ENCODE measurements around the gene LRFN2.

Gene LRFN2

GRCh38 chr6:40537446-40537845 is 49.7 kb downstream of the LRFN2 start:
- Histone ChIP-seq H3K9me2 (replicated peaks; ENCODE audit: control insufficient read depth, low read length) (no peaks in the 10 kb centered on the region), H3K27me3 (ENCODE audit: control insufficient read depth, low read length) (no peaks in the 10 kb centered on the region), H4K20me1 (ENCODE audit: control insufficient read depth, insufficient read depth, low read depth, low read length) (no peaks in the 10 kb centered on the region), H3K4me3 (ENCODE audit: low read length) (no peak overlapping the region), H3K79me2 (ENCODE audit: control insufficient read depth, low read length) (no peaks in the 10 kb centered on the region), H3K4me1 (ENCODE audit: control insufficient read depth, low read length) (no peaks in the 10 kb centered on the region), H3K27ac (ENCODE audit: low read depth, low read length) (no peak overlapping the region), H3F3A (ENCODE audit: control insufficient read depth, insufficient read depth) (no peaks in the 10 kb centered on the region), H3K9me3 (ENCODE audit: control insufficient read depth, insufficient read depth, low read length) (no peaks in the 10 kb centered on the region), H3K4me2 (ENCODE audit: low read length) (no peak overlapping the region), H3K36me3 (ENCODE audit: control insufficient read depth, low read length) (no peaks in the 10 kb centered on the region)
- TF ChIP-seq CTCF (IDR thresholded peaks at IDR 0.05; ENCODE audit: low read depth, low read length, poor library complexity, severe bottlenecking), result no peak
- TF ChIP-seq EZH2phosphoT487 (IDR thresholded peaks at IDR 0.05; ENCODE audit: borderline replicate concordance, low read length), result no peak

- H3K4me2 ChIP-seq (ENCODE audit: low read length), result no peak overlapping the region
- TF ChIP-seq EZH2phosphoT487 (IDR thresholded peaks at IDR 0.05; ENCODE audit: borderline replicate concordance, low read length) (no peak), CTCF (IDR thresholded peaks at IDR 0.05; ENCODE audit: low read depth, low read length, poor library complexity, severe bottlenecking) (no peak)
- H3K4me1 ChIP-seq (ENCODE audit: control insufficient read depth, low read length), result no peaks in the 10 kb centered on the region
Observed at GRCh38 chr6:40536442-40536841, 50.7 kb downstream of the LRFN2 start.

GRCh38 chr6:40535819-40536380 is 51.3 kb downstream of the LRFN2 start:
- Histone ChIP-seq H3K27me3 (ENCODE audit: control insufficient read depth, low read length) (peaks cover 5% of the 10 kb centered on the region; the same call in 1 of the 2 replicates), H3K27ac (ENCODE audit: low read depth, low read length) (no peak overlapping the region), H3F3A (ENCODE audit: control insufficient read depth, insufficient read depth) (no peaks in the 10 kb centered on the region), H3K36me3 (ENCODE audit: control insufficient read depth, low read length) (no peaks in the 10 kb centered on the region), H4K20me1 (ENCODE audit: control insufficient read depth, insufficient read depth, low read depth, low read length) (no peaks in the 10 kb centered on the region), H3K9me3 (ENCODE audit: control insufficient read depth, insufficient read depth, low read length) (no peaks in the 10 kb centered on the region), H3K79me2 (ENCODE audit: control insufficient read depth, low read length) (no peaks in the 10 kb centered on the region), H3K4me3 (ENCODE audit: low read length) (no peak overlapping the region), H3K4me2 (ENCODE audit: low read length) (no peak overlapping the region), H3K9me2 (replicated peaks; ENCODE audit: control insufficient read depth, low read length) (no peaks in the 10 kb centered on the region), H3K4me1 (ENCODE audit: control insufficient read depth, low read length) (no peaks in the 10 kb centered on the region)
- TF ChIP-seq EZH2phosphoT487 (IDR thresholded peaks at IDR 0.05; ENCODE audit: borderline replicate concordance, low read length), result no peak
- TF ChIP-seq CTCF (IDR thresholded peaks at IDR 0.05; ENCODE audit: low read depth, low read length, poor library complexity, severe bottlenecking), result no peak

More at GRCh38 chr6:40536442-40536841, 50.7 kb downstream of the LRFN2 start:
- H3F3A ChIP-seq (ENCODE audit: control insufficient read depth, insufficient read depth), result no peaks in the 10 kb centered on the region
- H3K4me3 ChIP-seq (ENCODE audit: low read length), result no peak overlapping the region
- no peaks in the 10 kb centered on the region for H3K79me2 ChIP-seq (ENCODE audit: control insufficient read depth, low read length)
- H3K27ac ChIP-seq (ENCODE audit: low read depth, low read length), result no peak overlapping the region
- no peaks in the 10 kb centered on the region for H3K36me3 ChIP-seq (ENCODE audit: control insufficient read depth, low read length)
- H4K20me1 ChIP-seq (ENCODE audit: control insufficient read depth, insufficient read depth, low read depth, low read length), result no peaks in the 10 kb centered on the region
- H3K9me3 ChIP-seq (ENCODE audit: control insufficient read depth, insufficient read depth, low read length), result no peaks in the 10 kb centered on the region
- H3K9me2 ChIP-seq (replicated peaks; ENCODE audit: control insufficient read depth, low read length), result no peaks in the 10 kb centered on the region
- H3K27me3 ChIP-seq (ENCODE audit: control insufficient read depth, low read length), result peaks cover 4% of the 10 kb centered on the region; the same call in 1 of the 2 replicates
